ENCODE results near the gene ITGB6. TPM values are rescaled to one million over a fixed set of nuclear protein-coding genes. Genes with fewer than 3 reads are reported as not detected.

Gene ITGB6
- total and polyA plus RNA-seq, 10 of the 15 experiments (the other 5 are each of a cell fraction or from before 2014, with no cell fraction given), result 0.04 TPM; not detected in 9

- TF ChIP-seq ATF2 (IDR thresholded peaks at IDR 0.05; ENCODE audit: low read length), result peak; percentile 25; the same call in 1 of the 2 replicates
- no peak for TF ChIP-seq KLF5 (IDR thresholded peaks at IDR 0.05; ENCODE audit: partially characterized antibody)
- no peak for TF ChIP-seq ZNF24 (IDR thresholded peaks at IDR 0.05)
- TF ChIP-seq, protein P1, sequence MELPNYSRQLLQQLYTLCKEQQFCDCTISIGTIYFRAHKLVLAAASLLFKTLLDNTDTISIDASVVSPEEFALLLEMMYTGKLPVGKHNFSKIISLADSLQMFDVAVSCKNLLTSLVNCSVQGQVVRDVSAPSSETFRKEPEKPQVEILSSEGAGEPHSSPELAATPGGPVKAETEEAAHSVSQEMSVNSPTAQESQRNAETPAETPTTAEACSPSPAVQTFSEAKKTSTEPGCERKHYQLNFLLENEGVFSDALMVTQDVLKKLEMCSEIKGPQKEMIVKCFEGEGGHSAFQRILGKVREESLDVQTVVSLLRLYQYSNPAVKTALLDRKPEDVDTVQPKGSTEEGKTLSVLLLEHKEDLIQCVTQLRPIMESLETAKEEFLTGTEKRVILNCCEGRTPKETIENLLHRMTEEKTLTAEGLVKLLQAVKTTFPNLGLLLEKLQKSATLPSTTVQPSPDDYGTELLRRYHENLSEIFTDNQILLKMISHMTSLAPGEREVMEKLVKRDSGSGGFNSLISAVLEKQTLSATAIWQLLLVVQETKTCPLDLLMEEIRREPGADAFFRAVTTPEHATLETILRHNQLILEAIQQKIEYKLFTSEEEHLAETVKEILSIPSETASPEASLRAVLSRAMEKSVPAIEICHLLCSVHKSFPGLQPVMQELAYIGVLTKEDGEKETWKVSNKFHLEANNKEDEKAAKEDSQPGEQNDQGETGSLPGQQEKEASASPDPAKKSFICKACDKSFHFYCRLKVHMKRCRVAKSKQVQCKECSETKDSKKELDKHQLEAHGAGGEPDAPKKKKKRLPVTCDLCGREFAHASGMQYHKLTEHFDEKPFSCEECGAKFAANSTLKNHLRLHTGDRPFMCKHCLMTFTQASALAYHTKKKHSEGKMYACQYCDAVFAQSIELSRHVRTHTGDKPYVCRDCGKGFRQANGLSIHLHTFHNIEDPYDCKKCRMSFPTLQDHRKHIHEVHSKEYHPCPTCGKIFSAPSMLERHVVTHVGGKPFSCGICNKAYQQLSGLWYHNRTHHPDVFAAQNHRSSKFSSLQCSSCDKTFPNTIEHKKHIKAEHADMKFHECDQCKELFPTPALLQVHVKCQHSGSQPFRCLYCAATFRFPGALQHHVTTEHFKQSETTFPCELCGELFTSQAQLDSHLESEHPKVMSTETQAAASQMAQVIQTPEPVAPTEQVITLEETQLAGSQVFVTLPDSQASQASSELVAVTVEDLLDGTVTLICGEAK (IDR thresholded peaks at IDR 0.05; ENCODE audit: borderline replicate concordance), result no peak
- no peak for TF ChIP-seq GATAD2B (conservative IDR thresholded peaks at IDR 0.05; ENCODE audit: low read depth)
- no peak for TF ChIP-seq RFX5 (IDR thresholded peaks at IDR 0.05; ENCODE audit: low read depth, low read length)
- TF ChIP-seq ZNF207 (IDR thresholded peaks at IDR 0.05; ENCODE audit: borderline replicate concordance), result 0 out of 2 replicates have a peak, but pooled peaks have one; percentile 27
- TF ChIP-seq POLR2AphosphoS2 (IDR thresholded peaks at IDR 0.05; ENCODE audit: low read depth, low read length), result no peak
- TF ChIP-seq YY1 (IDR thresholded peaks at IDR 0.05; ENCODE audit: low read depth, low read length), result peak; percentile 57; the same call in 1 of the 2 replicates
- peak; percentile 89 for TF ChIP-seq SMC3 (IDR thresholded peaks at IDR 0.05; ENCODE audit: borderline replicate concordance, low read length)
- no peak for TF ChIP-seq CEBPB (IDR thresholded peaks at IDR 0.05; ENCODE audit: borderline replicate concordance in 1 of 2, low read depth in 2 of 2, low read length in 2 of 2)
- TF ChIP-seq ZSCAN29 (IDR thresholded peaks at IDR 0.05), result no peak
- TF ChIP-seq, protein P2, sequence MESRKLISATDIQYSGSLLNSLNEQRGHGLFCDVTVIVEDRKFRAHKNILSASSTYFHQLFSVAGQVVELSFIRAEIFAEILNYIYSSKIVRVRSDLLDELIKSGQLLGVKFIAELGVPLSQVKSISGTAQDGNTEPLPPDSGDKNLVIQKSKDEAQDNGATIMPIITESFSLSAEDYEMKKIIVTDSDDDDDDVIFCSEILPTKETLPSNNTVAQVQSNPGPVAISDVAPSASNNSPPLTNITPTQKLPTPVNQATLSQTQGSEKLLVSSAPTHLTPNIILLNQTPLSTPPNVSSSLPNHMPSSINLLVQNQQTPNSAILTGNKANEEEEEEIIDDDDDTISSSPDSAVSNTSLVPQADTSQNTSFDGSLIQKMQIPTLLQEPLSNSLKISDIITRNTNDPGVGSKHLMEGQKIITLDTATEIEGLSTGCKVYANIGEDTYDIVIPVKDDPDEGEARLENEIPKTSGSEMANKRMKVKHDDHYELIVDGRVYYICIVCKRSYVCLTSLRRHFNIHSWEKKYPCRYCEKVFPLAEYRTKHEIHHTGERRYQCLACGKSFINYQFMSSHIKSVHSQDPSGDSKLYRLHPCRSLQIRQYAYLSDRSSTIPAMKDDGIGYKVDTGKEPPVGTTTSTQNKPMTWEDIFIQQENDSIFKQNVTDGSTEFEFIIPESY (IDR thresholded peaks at IDR 0.05), result no peak
- TF ChIP-seq IRF4 (IDR thresholded peaks at IDR 0.05; ENCODE audit: low read depth, low read length), result peak; percentile 67; the same call in 1 of the 2 replicates
- TF ChIP-seq CBX3 (IDR thresholded peaks at IDR 0.05; ENCODE audit: borderline replicate concordance, low read depth), result no peak
- TF ChIP-seq NR2F1 (conservative IDR thresholded peaks at IDR 0.05), result 0 out of 2 replicates have a peak, but pooled peaks have one; percentile 38
- peak; percentile 99 for TF ChIP-seq MTA2 (IDR thresholded peaks at IDR 0.05; ENCODE audit: low read depth)
- peak; percentile 86 for TF ChIP-seq RAD21 (IDR thresholded peaks at IDR 0.05; ENCODE audit: insufficient read depth, low read depth, low read length)
- no peak for TF ChIP-seq HDGF (IDR thresholded peaks at IDR 0.05)
- 0 out of 2 replicates have a peak, but pooled peaks have one; percentile 10 for TF ChIP-seq JUNB (IDR thresholded peaks at IDR 0.05)
- no peak for TF ChIP-seq NRF1 (conservative IDR thresholded peaks at IDR 0.05; ENCODE audit: low read depth, low read length)
- peak; percentile 51; the same call in 1 of the 2 replicates for TF ChIP-seq BMI1 (IDR thresholded peaks at IDR 0.05; ENCODE audit: borderline replicate concordance)
- no peak for TF ChIP-seq ZNF274 (IDR thresholded peaks at IDR 0.05; ENCODE audit: insufficient read depth, insufficient read length)
- TF ChIP-seq SMAD1 (IDR thresholded peaks at IDR 0.05; ENCODE audit: low read depth, partially characterized antibody), result no peak
- no peak for TF ChIP-seq MYC (IDR thresholded peaks at IDR 0.05; ENCODE audit: insufficient read depth, insufficient read length, insufficient replicate concordance, low read length, severe bottlenecking)
- no peak for TF ChIP-seq ZNF217 (IDR thresholded peaks at IDR 0.05)
Measured at GRCh38 chr2:160210599-160211138, 10.6 kb upstream of the ITGB6 start (continued).

All from GM12878 (cell line).